HepG2 (cell line): ENCODE data around the gene UBAC1. TPM values are rescaled to one million over a fixed set of nuclear protein-coding genes. Genes with fewer than 3 reads are reported as not detected.

Experiments used
- AHDC1 ChIP-seq: sonication (generic); formaldehyde crosslinking; IDR thresholded peaks from 2 replicates; pipeline ENCODE4 v1.5.1; 2020; ENCODE audit warnings: mild to moderate bottlenecking, missing genetic modification reagents, borderline replicate concordance
- ARID2 ChIP-seq: sonication (generic); formaldehyde crosslinking; IDR thresholded peaks from 2 replicates; pipeline ENCODE4 v1.8.1; 2022; ENCODE audit warnings: mild to moderate bottlenecking, missing genetic modification reagents, borderline replicate concordance
- GMEB2 ChIP-seq: IDR thresholded peaks from 2 replicates; pipeline ENCODE4 v1.6.1; 2016; ENCODE audit warnings: missing biosample characterization, missing genetic modification reagents, low read depth
- HCFC1 ChIP-seq: fragments of 150-350 bp; IDR thresholded peaks from 2 replicates; pipeline ENCODE4 v1.6.1; 2014; ENCODE audit warnings: low read depth, low read length
- HNF1B ChIP-seq: sonication (generic); formaldehyde crosslinking; IDR thresholded peaks from 2 replicates; pipeline ENCODE4 v1.5.1; 2020; ENCODE audit warnings: mild to moderate bottlenecking, moderate library complexity, missing genetic modification reagents
- KDM4B ChIP-seq: sonication (generic); formaldehyde crosslinking; IDR thresholded peaks from 2 replicates; pipeline ENCODE4 v1.4.0; 2020; ENCODE audit warnings: missing genetic modification reagents
- MIER3 ChIP-seq: IDR thresholded peaks from 2 replicates; pipeline ENCODE4 v1.6.1; 2016; ENCODE audit warnings: missing compliant biosample characterization, borderline replicate concordance
- RXRB ChIP-seq: IDR thresholded peaks from 2 replicates; pipeline ENCODE4 v1.6.1; 2016; ENCODE audit warnings: borderline replicate concordance, missing genetic modification reagents, missing compliant biosample characterization
- ZBTB25 ChIP-seq: IDR thresholded peaks from 2 replicates; pipeline ENCODE4 v1.6.1; 2018; ENCODE audit warnings: missing genetic modification reagents
- ZFP36L2 ChIP-seq: sonication (generic); formaldehyde crosslinking; IDR thresholded peaks from 2 replicates; pipeline ENCODE4 v1.4.0; 2020; ENCODE audit warnings: missing genetic modification reagents
- ZNF275 ChIP-seq: sonication (generic); formaldehyde crosslinking; IDR thresholded peaks from 2 replicates; pipeline ENCODE4 v1.8.0; 2022; ENCODE audit warnings: missing genetic modification reagents, mild to moderate bottlenecking, inconsistent platforms, borderline replicate concordance
- ZNF362 ChIP-seq: sonication (generic); formaldehyde crosslinking; IDR thresholded peaks from 2 replicates; pipeline ENCODE4 v1.4.0; 2020; ENCODE audit warnings: missing genetic modification reagents, mild to moderate bottlenecking, borderline replicate concordance
- ZNF598 ChIP-seq: sonication (generic); formaldehyde crosslinking; IDR thresholded peaks from 2 replicates; pipeline ENCODE4 v1.5.1; 2020; ENCODE audit warnings: mild to moderate bottlenecking, missing genetic modification reagents, borderline replicate concordance
- ZSCAN30 ChIP-seq: sonication (generic); formaldehyde crosslinking; IDR thresholded peaks from 2 replicates; pipeline ENCODE4 v1.5.0; 2020; ENCODE audit warnings: mild to moderate bottlenecking, missing genetic modification reagents
- polyA plus RNA-seq, 8 experiments: library from polyadenylated mRNA; depleted of rRNA in 3 of 8; stranded (reverse) in 7 of 8; unstranded in 1 of 8; fragments of >200 nt; fragmentation: Illumina TruSeq in 4 of 8; extraction: Trizol in 4 of 8; gene quantifications; 2 replicates each; pipeline versions ENCODE4 v1.2.1 to v1.2.3, GENCODE V29; 2011 to 2016; ENCODE audit warnings: low read depth in 4 of 8, missing spikeins in 1 of 8, mixed read lengths in 1 of 8; ENCODE audit not compliant: insufficient read depth in 1 of 8
- total RNA-seq, 5 experiments: library from RNA; depleted of rRNA; stranded (reverse); fragments of >200 nt; fragmentation: Illumina TruSeq; extraction: Trizol; gene quantifications; 2 replicates each; pipeline ENCODE4 v1.2.3, GENCODE V29; 2016; ENCODE audit warnings: low read depth in 1 of 5

Gene UBAC1
- total and polyA plus RNA-seq, 2 of the 13 experiments (the other 11 are each of a cell fraction or from before 2014, with no cell fraction given): 32.2 to 34.1 TPM

- TF ChIP-seq ZNF275 (no peak), MIER3 (CRISPR knock-in tag) (no peak), ZSCAN30 (CRISPR knock-in tag) (no peak), AHDC1 (no peak), ZNF362 (no peak), ZNF598 (0 out of 2 replicates have a peak, but pooled peaks have one; percentile 19), ARID2 (CRISPR knock-in tag) (peak; percentile 58; the same call in 1 of the 2 replicates), RXRB (CRISPR knock-in tag) (no peak), GMEB2 (CRISPR knock-in tag) (no peak), ZFP36L2 (CRISPR knock-in tag) (no peak), ZBTB25 (peak; percentile 80), HCFC1 (no peak), KDM4B (CRISPR knock-in tag) (no peak), HNF1B (CRISPR knock-in tag) (no peak)
Measured at GRCh38 chr9:135960411-135961276, 529 bp downstream of the UBAC1 start (continued).
